ENCODE data around the gene FGFRL1.

Gene FGFRL1

GRCh38 chr4:1060621-1061020, 49.2 kb downstream of the FGFRL1 start:
- DNase-seq (ENCODE audit: low spot score), result peak; percentile 55
- Histone ChIP-seq H3K4me3 (no peak overlapping the region), H3K27ac (no peak overlapping the region)
- no peak for TF ChIP-seq CTCF (IDR thresholded peaks at IDR 0.05)

GRCh38 chr4:1061056-1061700, 49.8 kb downstream of the FGFRL1 start:
- peak; percentile 55 for DNase-seq (ENCODE audit: low spot score)
- no peak overlapping the region for H3K27ac ChIP-seq
- H3K4me3 ChIP-seq, result no peak overlapping the region
- TF ChIP-seq CTCF (IDR thresholded peaks at IDR 0.05), result no peak

- Histone ChIP-seq H3K27ac (no peak overlapping the region), H3K4me3 (no peak overlapping the region)
- TF ChIP-seq CTCF (IDR thresholded peaks at IDR 0.05), result no peak
- DNase-seq (ENCODE audit: low spot score), result no peak
Measured at GRCh38 chr4:1061760-1062159, 50.3 kb downstream of the FGFRL1 start.

GRCh38 chr4:1062419-1062818, 51.0 kb downstream of the FGFRL1 start:
- no peak overlapping the region for H3K4me3 ChIP-seq
- no peak for DNase-seq (ENCODE audit: low spot score)
- no peak for TF ChIP-seq CTCF (IDR thresholded peaks at IDR 0.05)
- H3K27ac ChIP-seq, result no peak overlapping the region

DNA sequence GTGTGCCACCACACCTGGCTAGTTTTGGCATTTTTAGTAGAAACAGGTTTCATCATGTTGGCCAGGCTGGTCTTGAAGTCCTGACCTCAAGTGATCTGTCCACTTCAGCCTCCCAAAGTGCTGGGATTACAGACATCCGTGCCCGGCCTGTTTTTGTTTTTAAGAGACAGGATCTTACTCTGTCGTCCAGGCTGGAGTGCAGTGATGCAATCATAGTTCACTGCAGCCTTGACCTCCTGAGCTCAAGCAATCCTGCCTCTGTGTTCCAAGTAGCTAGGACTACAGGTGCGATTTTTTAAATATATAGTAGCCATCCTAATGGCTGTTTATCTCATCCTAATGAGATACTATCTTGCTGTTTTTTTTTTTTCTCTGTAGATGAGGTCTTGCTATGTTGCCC, 54.3 kb downstream of the FGFRL1 start:
- Histone ChIP-seq H3K4me3 (no peak overlapping the region), H3K27ac (no peak overlapping the region)
- DNase-seq (ENCODE audit: low spot score), result no peak
- no peak for TF ChIP-seq CTCF (IDR thresholded peaks at IDR 0.05)

- H3K4me3 ChIP-seq, result no peak overlapping the region
- TF ChIP-seq CTCF (IDR thresholded peaks at IDR 0.05), result no peak
- DNase-seq (ENCODE audit: low spot score), result peak; percentile 47
- H3K27ac ChIP-seq, result no peak overlapping the region
Measured at GRCh38 chr4:1069394-1069793, 58.0 kb downstream of the FGFRL1 start.

DNA sequence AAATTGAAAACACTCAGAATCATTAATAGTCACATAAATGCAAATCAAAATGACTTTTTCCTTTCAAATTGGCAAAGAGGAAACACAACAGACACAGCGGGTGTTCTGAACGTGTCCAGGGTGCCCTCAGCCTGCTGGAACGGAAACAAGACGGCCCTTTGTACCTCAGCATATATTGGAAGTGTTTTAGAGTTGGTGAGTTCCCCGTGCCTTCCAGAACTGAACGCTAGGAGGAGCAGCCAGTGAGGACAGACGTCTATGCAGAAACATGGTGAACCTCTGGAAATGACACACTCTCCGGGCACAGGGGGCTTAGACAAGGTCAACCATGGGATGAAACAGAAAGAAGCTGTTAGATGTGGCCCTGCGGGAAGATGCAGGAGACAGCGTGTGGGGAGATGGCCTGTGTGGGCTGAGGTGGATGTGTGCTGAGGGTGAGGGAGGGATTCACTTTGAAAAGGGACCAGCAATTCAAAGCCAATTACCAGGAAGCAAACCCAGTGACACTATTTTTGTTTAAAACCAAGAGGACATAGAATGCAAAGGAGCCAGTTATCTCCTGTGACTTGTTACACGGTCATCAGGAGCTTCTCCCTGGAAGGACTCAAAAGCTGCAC, 61.5 kb downstream of the FGFRL1 start:
- H3K27ac ChIP-seq, result no peak overlapping the region
- no peak overlapping the region for H3K4me3 ChIP-seq
- DNase-seq (ENCODE audit: low spot score), result no peak
- TF ChIP-seq CTCF (IDR thresholded peaks at IDR 0.05), result peak; percentile 43

All from coronary artery (tissue), 2 donors.